Activated CD4-positive, alpha-beta memory T cell treated with anti-CD3 and anti-CD28 coated beads, Interleukin-2, amount 10 ng/mL, durations not matched to agents 7 days and 5 days (primary cell): Measurements from ENCODE around the gene HNRNPR. TPM values are rescaled to one million over a fixed set of nuclear protein-coding genes. Genes with fewer than 3 reads are reported as not detected.
"Not testable (repeated sequence)": the region's sequence is repeated elsewhere in the genome, so short reads cannot be mapped to it uniquely, and the experiment has no call there.

ENCODE experiments used
- CTCF ChIA-PET: fragments of 350-600 bp; sonication (Branson Sonifier 250); formaldehyde crosslinking; loops from one replicate; lab custom pipeline; 2021; ENCODE audit warnings: antibody characterized with exemption, inconsistent platforms; lab: Charles Lee
- POLR2A ChIA-PET: fragments of 350-600 bp; sonication (Branson Sonifier 250); formaldehyde crosslinking; loops from one replicate; lab custom pipeline; 2021; ENCODE audit warnings: antibody characterized with exemption; lab: Charles Lee
- DNase-seq: peaks from one replicate; pipeline ENCODE4 v3.0.0-alpha.2; 2020
- H3K27ac Mint-ChIP-seq: one replicate; pipeline ENCODE4 v1.8.0; 2021; ENCODE audit warnings: mild to moderate bottlenecking, mixed read lengths
- H3K27me3 Mint-ChIP-seq: one replicate; pipeline ENCODE4 v1.8.0; 2021; ENCODE audit warnings: mixed read lengths
- H3K36me3 Mint-ChIP-seq: one replicate; pipeline ENCODE4 v1.8.0; 2021; ENCODE audit warnings: low read depth, mixed read lengths
- H3K4me1 Mint-ChIP-seq: one replicate; pipeline ENCODE4 v1.8.0; 2021; ENCODE audit warnings: mixed read lengths
- H3K4me3 Mint-ChIP-seq: one replicate; pipeline ENCODE4 v1.8.0; 2021; ENCODE audit warnings: mild to moderate bottlenecking, mixed read lengths
- H3K9me3 Mint-ChIP-seq: one replicate; pipeline ENCODE4 v1.8.0; 2021; ENCODE audit warnings: mixed read lengths
- total RNA-seq, 2 experiments: library from RNA; stranded (reverse); gene quantifications; one replicate each; pipeline ENCODE4 v1.2.3, GENCODE V29; 2021

HNRNPR gene
- total RNA-seq, 2 experiments from 2014 or later: 175 to 179 TPM

- ChIA-PET CTCF (interaction anchor here (1.6 kb wide), 1 partner anchor 62 kb away, joined by 3 read pairs; no protein-coding TSS in a partner anchor), POLR2A (interaction anchor here (0.7 to 3.6 kb wide), 8 partner anchors 20 to 1588 kb away, joined by 3 to 26 read pairs (median 4); partner anchors contain the start of genes E2F2, ID3 and RUNX3)
- Mint-ChIP-seq H3K4me3 (peak overlapping the region; percentile 82), H3K36me3 (peaks cover 48% of the 10 kb centered on the region), H3K27me3 (no peaks in the 10 kb centered on the region), H3K9me3 (peaks cover 3% of the 10 kb centered on the region), H3K27ac (peak overlapping the region; percentile 86), H3K4me1 (peaks cover 57% of the 10 kb centered on the region)
- DNase-seq: no peak
Observed at GRCh38 chr1:23341931-23342692, 2.0 kb downstream of the HNRNPR start.

- H3K36me3 Mint-ChIP-seq: peaks cover 62% of the 10 kb centered on the region
- ChIA-PET CTCF (interaction anchor here (1.1 to 1.7 kb wide), 4 partner anchors 10 to 188 kb away, joined by 3 to 6 read pairs (median 4); no protein-coding TSS in a partner anchor), POLR2A (interaction anchor here (1.7 to 3.3 kb wide), 3 partner anchors 11 to 220 kb away, joined by 4 to 11 read pairs (median 5); no protein-coding TSS in a partner anchor)
- peak overlapping the region; percentile 24 for H3K4me3 Mint-ChIP-seq
- no peaks in the 10 kb centered on the region for H3K9me3 Mint-ChIP-seq
- peak overlapping the region; percentile 53 for H3K27ac Mint-ChIP-seq
- H3K27me3 Mint-ChIP-seq: no peaks in the 10 kb centered on the region
- DNase-seq: no peak
- H3K4me1 Mint-ChIP-seq: peaks cover 54% of the 10 kb centered on the region
Observed at GRCh38 chr1:23339632-23340031, 4.5 kb downstream of the HNRNPR start.

GRCh38 chr1:23337869-23338268 is 6.2 kb downstream of the HNRNPR start:
- ChIA-PET CTCF (no interaction called here), POLR2A (interaction anchor here (0.6 to 3.3 kb wide), 4 partner anchors 9 to 38 kb away, joined by 3 to 11 read pairs (median 5); no protein-coding TSS in a partner anchor)
- H3K4me1 Mint-ChIP-seq: peaks cover 56% of the 10 kb centered on the region
- no peaks in the 10 kb centered on the region for H3K27me3 Mint-ChIP-seq
- H3K36me3 Mint-ChIP-seq: peaks cover 73% of the 10 kb centered on the region
- H3K27ac Mint-ChIP-seq: peak overlapping the region; percentile 0
- no peak overlapping the region for H3K4me3 Mint-ChIP-seq
- no peak for DNase-seq
- no peaks in the 10 kb centered on the region for H3K9me3 Mint-ChIP-seq

- peaks cover 25% of the 10 kb centered on the region for H3K4me1 Mint-ChIP-seq
- H3K27me3 Mint-ChIP-seq: no peaks in the 10 kb centered on the region
- no peak overlapping the region for H3K27ac Mint-ChIP-seq
- H3K9me3 Mint-ChIP-seq: no peaks in the 10 kb centered on the region
- ChIA-PET CTCF (no interaction called here), POLR2A (no interaction called here)
- no peak overlapping the region for H3K4me3 Mint-ChIP-seq
- DNase-seq: no peak
- H3K36me3 Mint-ChIP-seq: peaks cover 79% of the 10 kb centered on the region
Observed at GRCh38 chr1:23331713-23332112, 12.4 kb downstream of the HNRNPR start.

GRCh38 chr1:23330846-23331245 is 13.2 kb downstream of the HNRNPR start:
- Mint-ChIP-seq H3K4me3 (no peak overlapping the region), H3K36me3 (peaks cover 83% of the 10 kb centered on the region), H3K4me1 (peaks cover 28% of the 10 kb centered on the region), H3K27ac (peak overlapping the region; percentile 1), H3K9me3 (no peaks in the 10 kb centered on the region), H3K27me3 (no peaks in the 10 kb centered on the region)
- POLR2A ChIA-PET: interaction anchor here (2.1 kb wide), 1 partner anchor 14 kb away, joined by 9 read pairs; the partner anchor contains the start of gene HNRNPR
- no peak for DNase-seq
- CTCF ChIA-PET: no interaction called here

- no peak for DNase-seq
- Mint-ChIP-seq H3K27ac (no peak overlapping the region), H3K4me1 (peaks cover 34% of the 10 kb centered on the region), H3K36me3 (peaks cover 72% of the 10 kb centered on the region), H3K4me3 (no peak overlapping the region), H3K27me3 (no peaks in the 10 kb centered on the region), H3K9me3 (no peaks in the 10 kb centered on the region)
- ChIA-PET CTCF (no interaction called here), POLR2A (no interaction called here)
Observed at GRCh38 chr1:23325393-23325792, 18.7 kb downstream of the HNRNPR start.

GRCh38 chr1:23322770-23323169 is 21.3 kb downstream of the HNRNPR start:
- Mint-ChIP-seq H3K4me1 (peaks cover 22% of the 10 kb centered on the region), H3K36me3 (peaks cover 68% of the 10 kb centered on the region), H3K27me3 (no peaks in the 10 kb centered on the region), H3K4me3 (no peak overlapping the region), H3K9me3 (no peaks in the 10 kb centered on the region), H3K27ac (no peak overlapping the region)
- CTCF ChIA-PET: no interaction called here
- no peak for DNase-seq
- POLR2A ChIA-PET: interaction anchor here (1.7 kb wide), 1 partner anchor 21 kb away, joined by 8 read pairs; the partner anchor contains the start of gene HNRNPR

GRCh38 chr1:23310280-23310679 is 33.8 kb downstream of the HNRNPR start:
- H3K27ac Mint-ChIP-seq, H3K27me3 Mint-ChIP-seq, DNase-seq, H3K4me3 Mint-ChIP-seq, CTCF ChIA-PET, H3K9me3 Mint-ChIP-seq, POLR2A ChIA-PET: not testable (repeated sequence)
- H3K4me1 Mint-ChIP-seq: peaks cover 13% of the 10 kb centered on the region
- peaks cover 66% of the 10 kb centered on the region for H3K36me3 Mint-ChIP-seq

GRCh38 chr1:23304140-23304620 is 39.9 kb downstream of the HNRNPR start:
- H3K27ac Mint-ChIP-seq: no peak overlapping the region
- ChIA-PET CTCF (no interaction called here), POLR2A (no interaction called here)

GRCh38 chr1:23303524-23303923 is 40.6 kb downstream of the HNRNPR start:
- no peaks in the 10 kb centered on the region for H3K9me3 Mint-ChIP-seq
- CTCF ChIA-PET: no interaction called here
- no peak for DNase-seq
- POLR2A ChIA-PET: no interaction called here
- H3K4me1 Mint-ChIP-seq: no peaks in the 10 kb centered on the region
- H3K27ac Mint-ChIP-seq: no peak overlapping the region
- no peak overlapping the region for H3K4me3 Mint-ChIP-seq
- no peaks in the 10 kb centered on the region for H3K27me3 Mint-ChIP-seq
- H3K36me3 Mint-ChIP-seq: peaks cover 52% of the 10 kb centered on the region

More at GRCh38 chr1:23304140-23304620, 39.9 kb downstream of the HNRNPR start:
- no peaks in the 10 kb centered on the region for H3K4me1 Mint-ChIP-seq
- no peak for DNase-seq
- no peaks in the 10 kb centered on the region for H3K9me3 Mint-ChIP-seq
- H3K27me3 Mint-ChIP-seq: no peaks in the 10 kb centered on the region
- H3K4me3 Mint-ChIP-seq: no peak overlapping the region
- peaks cover 58% of the 10 kb centered on the region for H3K36me3 Mint-ChIP-seq

GRCh38 chr1:23296931-23297330 is 47.2 kb downstream of the HNRNPR start:
- no peak for DNase-seq
- Mint-ChIP-seq H3K4me1 (no peaks in the 10 kb centered on the region), H3K36me3 (peaks cover 35% of the 10 kb centered on the region), H3K27me3 (no peaks in the 10 kb centered on the region), H3K4me3 (no peak overlapping the region), H3K9me3 (no peaks in the 10 kb centered on the region), H3K27ac (no peak overlapping the region)
- ChIA-PET CTCF (interaction anchor here (0.8 to 1.2 kb wide), 2 partner anchors 47 to 107 kb away, joined by 3 to 4 read pairs; partner anchors contain the start of gene HNRNPR), POLR2A (no interaction called here)

GRCh38 chr1:23291706-23292105 is 52.4 kb downstream of the HNRNPR start:
- DNase-seq: no peak
- H3K4me3 Mint-ChIP-seq: no peak overlapping the region
- no peak overlapping the region for H3K27ac Mint-ChIP-seq
- H3K36me3 Mint-ChIP-seq: peaks cover 28% of the 10 kb centered on the region
- no peaks in the 10 kb centered on the region for H3K27me3 Mint-ChIP-seq
- ChIA-PET POLR2A (no interaction called here), CTCF (no interaction called here)
- H3K9me3 Mint-ChIP-seq: no peaks in the 10 kb centered on the region
- H3K4me1 Mint-ChIP-seq: no peaks in the 10 kb centered on the region

- POLR2A ChIA-PET: no interaction called here
- no peaks in the 10 kb centered on the region for H3K4me1 Mint-ChIP-seq
- H3K27me3 Mint-ChIP-seq: no peaks in the 10 kb centered on the region
- no peaks in the 10 kb centered on the region for H3K9me3 Mint-ChIP-seq
- CTCF ChIA-PET: no interaction called here
- peaks cover 33% of the 10 kb centered on the region for H3K36me3 Mint-ChIP-seq
- no peak overlapping the region for H3K27ac Mint-ChIP-seq
- H3K4me3 Mint-ChIP-seq: no peak overlapping the region
- DNase-seq: no peak
Observed at GRCh38 chr1:23290836-23291565, 53.1 kb downstream of the HNRNPR start.
